HS-5 (cell line): ENCODE measurements around the gene GLUL.
A peak's percentile ranks its signal among the peaks of the same experiment; 100 is the strongest.

Experiments
- DNase-seq: peaks from one replicate; pipeline ENCODE4 v3.0.0-alpha.2; 2012; ENCODE audit warnings: low read depth

Gene GLUL

DNA sequence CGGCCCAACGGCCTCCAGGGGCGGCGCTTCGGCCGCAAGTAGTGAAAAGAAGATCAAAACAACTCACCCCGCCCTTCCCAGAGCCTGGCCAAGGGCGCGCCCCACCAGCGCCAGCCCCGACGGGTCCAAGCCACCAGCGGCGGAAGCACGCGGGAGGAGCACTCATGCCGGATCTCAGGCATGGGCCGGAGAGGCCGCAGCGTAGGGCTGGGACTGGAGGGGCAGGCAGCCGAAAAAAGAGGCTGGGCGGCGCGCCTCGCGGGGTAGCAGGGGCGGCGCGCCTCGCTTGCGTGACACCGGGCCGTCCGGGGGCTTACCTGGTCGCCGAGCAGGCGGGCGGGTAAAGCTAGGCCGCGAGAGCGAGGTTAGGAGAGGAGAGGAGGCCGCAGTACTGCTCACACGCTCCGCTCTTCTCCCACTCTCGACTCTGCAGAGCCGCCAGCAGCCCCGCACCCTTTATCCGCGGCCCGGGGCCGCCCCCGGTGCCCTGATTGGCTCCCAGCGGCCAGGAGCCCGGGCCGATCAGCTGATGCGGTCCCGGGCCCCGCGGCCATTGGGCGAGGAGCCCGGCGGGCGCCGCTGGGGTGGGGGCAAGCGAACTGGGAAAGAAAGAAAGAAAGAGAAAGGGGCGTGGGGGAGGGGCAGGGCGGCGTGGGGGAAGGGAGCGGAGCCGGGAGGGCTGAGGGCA lies at the start of gene GLUL:
TSS of gene GLUL (minus strand) at position 429 of the 688 bp plus-strand sequence. CDS start 3,053 bp downstream, outside the sequence.
- DNase-seq, result peak; percentile 53

DNA sequence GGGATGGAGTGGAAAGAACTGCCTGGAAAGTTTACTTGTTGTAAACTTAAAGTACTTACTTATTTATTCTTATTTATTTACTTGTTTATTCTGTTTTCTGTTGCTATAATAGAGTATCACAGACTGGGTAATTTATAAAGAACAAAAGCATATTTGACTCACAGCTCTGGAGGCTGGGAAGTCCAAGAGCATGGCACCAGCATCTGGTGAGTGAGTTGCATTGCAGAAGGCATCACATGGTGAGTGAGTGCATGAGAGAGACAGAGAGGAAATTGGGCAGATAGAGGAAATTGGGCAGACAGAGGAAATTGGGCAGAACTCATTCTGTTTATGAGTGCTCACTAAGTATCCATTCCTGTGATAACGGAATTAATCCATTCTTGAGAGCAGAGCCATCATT lies 46.7 kb upstream of the GLUL start:
- no peak for DNase-seq

DNA sequence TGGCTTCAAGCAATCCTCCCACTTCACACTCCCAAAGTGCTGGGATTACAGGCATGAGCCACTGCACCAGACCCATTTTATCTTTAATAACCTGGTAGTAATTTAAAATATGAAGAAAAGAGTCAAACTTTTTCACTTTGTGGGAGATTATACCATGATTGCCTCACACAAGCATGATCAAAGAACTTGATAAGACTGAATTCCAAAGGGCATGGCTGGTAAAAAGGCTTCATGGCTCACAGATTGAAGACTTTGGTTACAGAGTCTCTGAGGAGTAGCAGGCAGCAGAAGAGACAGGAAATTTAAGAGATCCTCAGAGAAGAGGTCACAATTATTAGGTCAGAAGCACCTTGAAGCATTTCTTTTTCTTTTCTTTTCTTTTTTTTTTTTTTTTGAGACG lies 42.0 kb upstream of the GLUL start:
- DNase-seq, result no peak

DNA sequence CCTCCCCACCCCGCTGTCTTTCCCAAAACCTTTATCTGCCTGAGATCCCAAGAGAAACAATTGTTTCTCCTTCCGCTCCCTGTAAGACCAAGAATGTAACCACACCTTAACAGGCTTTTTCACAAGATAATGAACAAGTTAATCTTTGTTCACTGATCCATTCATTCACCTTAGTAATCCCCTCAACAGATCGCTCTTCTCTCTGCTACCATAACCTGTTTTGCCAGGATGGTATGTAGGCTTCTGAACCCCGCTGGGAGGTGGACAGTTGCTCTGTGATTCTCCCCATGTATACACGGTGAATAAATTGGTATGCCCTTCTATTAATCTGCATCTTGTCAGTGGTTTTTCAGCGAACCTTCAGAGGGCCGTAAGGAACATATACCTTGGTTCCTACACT lies 39.7 kb upstream of the GLUL start:
- no peak for DNase-seq

DNA sequence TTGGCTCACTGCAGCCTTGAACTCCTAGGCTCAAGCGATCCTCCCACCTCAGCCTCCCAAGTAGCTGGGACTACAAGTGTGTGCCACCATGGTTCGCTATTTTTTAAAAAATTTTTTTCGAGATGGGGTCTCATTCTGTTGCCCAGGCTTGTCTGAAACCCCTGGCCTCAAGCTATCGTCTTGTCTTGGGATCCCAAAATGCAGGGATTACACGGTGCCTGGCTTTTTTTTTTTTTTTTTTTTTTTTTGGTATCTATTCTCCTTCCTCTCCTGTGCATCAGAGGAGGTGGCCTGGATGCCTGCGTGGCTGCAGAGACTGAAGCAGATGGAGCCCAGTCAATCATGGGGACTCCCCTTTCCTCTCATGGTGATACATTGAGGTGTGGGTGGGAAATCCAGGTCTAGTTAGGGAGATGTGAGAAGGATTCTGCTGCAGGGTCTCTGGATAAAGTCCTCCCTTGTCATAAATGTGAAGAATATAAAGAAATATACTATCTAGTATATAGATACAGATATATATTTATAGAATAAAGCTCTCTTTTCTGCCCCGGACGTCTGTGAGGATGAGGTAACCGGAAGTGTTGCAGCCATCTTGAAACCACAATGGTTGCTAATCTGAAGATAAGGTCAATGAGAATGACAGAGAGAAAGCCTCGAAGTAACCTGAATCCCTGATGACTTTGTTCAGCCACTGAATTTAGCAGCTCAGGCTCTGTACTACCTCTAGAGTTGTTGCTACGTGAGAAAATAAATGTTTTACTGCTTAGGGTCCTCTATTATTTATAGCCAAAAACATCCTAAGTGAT lies 38.9 kb upstream of the GLUL start:
- DNase-seq, result peak; percentile 13

DNA sequence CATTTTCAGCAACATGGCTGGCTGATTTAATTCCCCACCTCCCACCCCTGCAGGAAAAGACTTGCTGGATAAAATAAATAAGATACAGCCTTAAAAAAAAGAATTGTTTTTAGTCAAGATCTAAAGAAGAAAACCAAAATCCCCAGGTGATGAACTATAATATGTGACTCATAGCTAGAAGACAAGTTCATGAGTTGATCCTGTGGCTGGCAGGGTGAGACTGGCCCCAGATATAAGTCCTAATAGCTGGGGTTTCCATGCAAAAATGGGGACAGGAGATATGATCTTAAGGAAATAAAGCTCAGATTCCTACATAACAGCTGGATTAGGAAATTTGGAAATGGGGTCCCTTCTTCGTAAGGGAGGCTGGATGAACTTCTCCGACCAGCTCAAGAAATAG lies 36.5 kb upstream of the GLUL start:
- no peak for DNase-seq

DNA sequence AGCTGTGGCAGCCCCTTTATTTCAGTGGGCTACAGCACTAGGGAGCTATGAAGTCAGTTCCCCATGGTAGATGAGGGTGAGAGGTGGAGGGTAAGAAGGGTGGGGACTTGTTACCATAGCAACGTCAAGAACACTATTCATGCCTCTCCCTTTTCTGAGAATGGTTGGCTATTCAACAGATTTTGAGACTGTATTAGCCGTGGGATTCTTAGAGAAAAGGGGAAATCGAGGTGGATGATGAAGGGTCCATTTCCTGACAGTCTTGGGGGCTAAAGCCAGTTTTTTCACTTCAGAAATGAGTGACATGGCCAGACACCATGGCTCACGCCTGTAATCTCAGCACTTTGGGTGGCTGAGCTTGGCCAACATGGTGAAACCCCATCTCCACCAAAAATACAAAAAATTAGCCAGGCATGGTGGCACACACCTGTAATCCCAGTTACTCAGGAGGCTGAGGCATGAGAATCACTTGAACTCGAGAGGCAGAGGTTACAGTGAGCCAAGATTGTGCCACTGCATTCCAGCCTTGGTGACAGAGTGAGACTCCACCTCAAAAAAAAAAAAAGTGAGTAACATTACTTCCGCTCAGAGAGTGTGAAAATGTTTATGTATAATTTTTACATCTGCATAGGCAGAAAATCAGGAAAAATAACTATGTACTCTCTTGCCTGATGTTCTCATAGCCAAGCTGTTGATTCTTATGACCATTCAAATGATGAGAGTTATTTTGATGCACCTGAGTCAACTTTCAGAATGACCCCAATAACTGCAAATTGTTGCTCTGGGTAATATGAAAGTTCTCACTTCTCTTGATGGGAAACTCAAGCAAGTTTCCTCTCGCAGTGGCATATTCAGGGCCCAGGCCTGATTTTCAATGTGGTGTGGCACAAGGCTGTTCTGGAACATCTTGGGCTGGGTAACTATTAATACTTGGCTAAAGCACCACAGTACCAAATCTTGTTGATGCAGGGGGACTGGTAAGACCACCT lies 35.1 kb upstream of the GLUL start:
- DNase-seq, result no peak

DNA sequence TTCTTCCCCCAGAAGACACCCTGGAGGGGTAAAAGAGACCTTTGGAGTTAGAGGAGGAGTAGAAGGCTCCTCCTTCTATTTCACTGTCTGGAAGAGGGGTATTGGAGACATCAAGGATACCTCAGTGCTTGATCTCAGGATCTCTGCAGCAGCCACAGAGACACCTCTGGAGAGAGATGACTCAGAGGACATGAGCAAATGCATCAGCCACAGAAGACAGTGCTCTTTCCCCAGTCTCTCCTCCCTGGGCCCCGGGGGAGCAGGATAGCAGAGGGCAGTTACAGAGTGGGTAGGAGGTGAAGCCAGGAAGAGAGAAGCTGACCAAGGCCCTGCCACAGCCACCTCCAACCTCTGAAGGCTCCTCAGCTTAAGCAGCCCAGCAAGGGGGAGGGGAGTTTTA lies 24.2 kb upstream of the GLUL start:
- DNase-seq, result no peak

DNA sequence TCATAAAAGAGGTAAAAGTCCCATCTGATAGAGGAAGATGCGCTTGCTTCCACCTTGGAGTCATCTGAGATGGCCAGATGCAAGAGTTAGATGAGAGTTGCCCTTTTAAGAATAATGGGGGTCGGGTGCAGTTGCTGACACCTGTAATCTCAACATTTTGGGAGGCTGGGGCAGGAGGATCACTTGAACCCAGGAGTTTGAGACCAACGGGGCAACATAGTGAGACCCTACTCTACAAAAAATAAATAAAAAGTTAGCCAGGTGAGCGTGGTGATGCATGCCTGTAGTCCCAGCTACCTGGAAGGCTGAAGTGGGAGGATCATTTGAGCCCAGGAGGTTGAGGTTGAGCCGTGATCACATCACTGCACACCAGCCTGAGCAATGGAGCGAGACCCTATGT lies 22.4 kb upstream of the GLUL start:
- no peak for DNase-seq

DNA sequence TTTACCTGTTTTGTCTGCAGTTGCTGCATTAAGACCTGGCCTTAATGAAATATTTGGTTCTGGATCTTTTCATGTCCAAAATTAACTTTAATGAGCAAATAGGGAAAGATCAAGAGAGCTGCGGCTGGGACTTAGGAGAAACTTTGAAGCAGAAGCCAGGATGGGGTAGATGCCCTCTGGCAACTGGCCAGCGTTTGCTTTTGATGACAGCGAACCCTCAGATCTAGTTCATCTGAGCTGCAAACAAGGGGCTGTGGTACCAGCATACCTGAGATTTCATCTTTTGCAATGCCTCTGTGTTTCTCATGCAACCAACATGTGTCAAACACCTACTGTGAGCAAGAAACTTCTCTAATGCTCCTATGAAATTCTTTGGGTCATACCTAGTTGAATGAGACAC lies 21.9 kb upstream of the GLUL start:
- DNase-seq, result no peak

DNA sequence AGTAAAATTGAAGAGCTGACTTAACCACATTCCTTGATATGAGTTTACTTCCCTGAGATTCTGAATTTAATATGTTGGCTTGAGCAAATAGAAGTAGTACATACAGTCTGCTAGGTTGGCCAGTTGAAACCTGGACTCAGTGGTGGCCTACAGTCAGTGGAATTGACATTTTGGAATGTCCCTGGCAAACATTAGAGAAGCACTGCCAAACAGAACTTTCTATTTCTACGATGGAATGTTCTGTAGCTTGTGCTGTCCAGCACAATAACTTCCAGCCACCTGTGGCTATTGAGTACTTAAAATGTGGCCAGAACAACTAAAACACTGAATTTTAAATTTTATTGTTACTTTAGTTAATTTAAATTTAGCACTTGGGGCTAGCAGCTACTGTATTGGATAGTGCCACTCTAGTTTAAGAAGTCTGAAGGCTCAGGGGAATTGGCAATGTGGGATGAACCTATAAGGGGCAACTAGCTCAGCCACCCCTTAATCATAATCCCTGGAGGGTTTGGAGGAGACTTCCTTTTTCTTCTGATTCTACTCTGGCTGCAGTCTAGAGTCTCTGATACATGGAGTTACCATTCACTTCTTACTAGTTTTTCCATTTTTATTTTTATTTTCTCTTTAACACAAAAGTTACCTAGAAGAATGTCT lies 19.2 kb upstream of the GLUL start:
- DNase-seq, result no peak

DNA sequence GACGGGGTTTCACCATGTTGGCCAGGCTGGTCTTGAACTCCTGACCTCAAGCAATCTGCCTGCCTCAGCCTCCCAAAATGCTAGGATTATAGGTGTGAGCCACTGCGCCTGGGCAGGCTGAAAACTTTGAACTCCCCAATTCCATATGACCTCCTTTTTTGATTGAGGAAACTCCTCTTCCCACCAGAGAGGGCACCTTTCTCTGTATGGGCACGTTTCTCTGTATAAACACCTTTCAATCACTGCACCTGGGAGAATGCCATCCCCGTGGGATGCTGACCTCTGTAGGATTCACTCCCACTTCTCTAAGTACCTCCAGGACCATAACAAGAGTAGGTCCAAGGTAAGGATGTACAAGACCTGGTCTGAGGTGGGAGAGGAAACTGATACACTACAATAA lies 18.5 kb upstream of the GLUL start:
- DNase-seq, result no peak

DNA sequence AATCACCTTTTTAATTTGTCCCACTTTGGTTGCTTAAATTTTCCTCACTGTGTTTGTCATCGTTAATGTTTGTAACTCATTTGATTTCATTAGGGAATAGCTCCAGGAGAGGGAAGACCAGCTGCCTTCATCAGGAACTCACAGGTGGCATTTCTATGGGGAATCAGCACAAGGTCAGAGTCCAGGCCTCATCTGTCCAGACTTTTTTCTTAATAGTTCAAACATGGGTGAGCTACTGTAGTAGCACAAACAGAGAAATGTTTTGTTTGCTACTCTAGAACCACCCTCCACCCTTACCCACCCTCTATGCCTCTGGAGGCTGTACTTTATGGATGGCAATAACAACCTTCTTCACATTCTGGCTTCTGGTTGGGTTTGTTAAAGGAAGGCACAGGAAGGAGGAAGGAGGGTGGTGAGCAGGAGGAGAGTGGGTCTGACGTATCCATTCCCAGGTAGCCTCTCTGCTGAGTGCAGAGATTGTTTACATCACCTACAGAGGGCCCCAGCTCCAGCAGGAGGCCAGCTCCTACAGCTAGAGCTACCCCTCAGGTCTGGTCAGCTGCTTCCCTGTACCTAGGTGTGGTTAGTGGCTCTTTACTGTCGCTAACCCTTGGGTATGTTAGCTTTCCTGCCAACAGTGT lies 17.0 kb upstream of the GLUL start:
- DNase-seq, result no peak

DNA sequence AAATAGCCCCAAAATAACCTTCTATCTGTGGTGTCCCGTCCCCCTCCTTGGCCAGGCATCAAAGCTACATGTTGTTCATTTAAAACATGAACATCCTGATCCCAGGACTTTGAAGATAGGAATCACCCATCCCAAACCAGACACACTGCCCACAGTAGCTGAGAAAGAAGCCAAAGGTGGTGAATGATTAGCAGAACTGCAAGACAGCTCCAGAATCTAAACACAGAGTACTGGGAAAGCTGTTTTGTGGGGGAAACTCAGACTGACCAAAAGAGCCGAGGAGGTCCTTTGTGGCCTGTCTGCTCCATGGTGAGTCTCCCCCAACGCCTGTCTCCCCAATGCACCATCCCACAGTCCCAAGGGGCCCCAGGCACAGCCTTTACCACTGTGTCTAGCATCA lies 16.1 kb upstream of the GLUL start:
- DNase-seq, result no peak

DNA sequence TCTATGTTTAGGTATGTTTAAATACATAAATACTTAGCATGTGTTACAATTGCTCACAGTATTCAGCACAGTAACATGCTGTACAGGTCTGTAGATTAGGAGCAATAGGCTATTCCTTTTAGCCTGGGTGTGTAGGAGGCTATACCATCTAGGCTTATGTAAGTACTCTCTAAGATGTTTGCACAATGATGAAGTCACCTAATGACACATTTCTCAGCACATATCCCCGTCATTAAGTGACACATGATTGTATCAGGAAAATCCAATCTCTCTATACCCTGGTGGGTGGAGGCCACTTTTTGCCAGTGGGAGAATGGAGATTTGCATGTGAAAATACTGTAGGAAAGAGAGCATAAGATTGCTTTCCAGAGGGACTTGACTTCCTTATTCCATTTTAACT lies 14.4 kb upstream of the GLUL start:
- DNase-seq, result no peak

DNA sequence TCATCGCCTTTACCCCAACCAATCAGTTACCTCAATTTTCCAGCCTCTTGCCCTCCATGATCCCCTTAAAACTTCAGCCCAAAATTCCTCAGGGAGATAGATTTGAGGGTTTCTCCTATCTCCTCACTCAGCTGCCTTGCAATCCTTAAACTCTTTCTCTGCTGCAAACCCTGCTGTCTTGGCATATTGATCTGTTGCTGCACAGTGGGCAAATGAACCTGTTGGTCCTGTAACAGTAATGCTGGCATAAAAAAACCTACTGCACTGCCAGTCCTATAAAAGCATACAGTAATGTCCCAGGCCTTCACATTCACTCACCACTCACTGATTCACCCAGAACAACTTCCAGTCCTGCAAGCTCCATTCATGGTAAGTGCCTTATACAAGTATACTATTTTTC lies 14.0 kb upstream of the GLUL start:
- no peak for DNase-seq

DNA sequence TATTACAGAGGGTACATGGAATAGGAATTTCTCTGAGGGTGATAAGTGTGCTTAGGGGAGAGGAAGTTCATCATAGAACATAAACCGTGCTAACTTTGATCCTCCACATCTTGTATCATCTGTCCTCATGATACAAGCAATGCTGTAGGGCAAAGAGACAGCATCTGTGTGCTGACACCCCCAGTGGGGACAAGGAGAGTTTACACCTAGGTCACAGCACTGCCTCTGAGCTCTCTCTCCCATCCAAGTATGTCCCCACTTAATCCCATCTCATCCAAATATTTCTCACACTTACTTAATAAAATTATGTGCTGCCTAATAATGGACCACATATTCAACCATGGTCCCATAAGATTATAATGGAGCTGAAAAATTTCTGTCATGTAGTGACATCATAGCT lies 13.2 kb upstream of the GLUL start:
- no peak for DNase-seq

DNA sequence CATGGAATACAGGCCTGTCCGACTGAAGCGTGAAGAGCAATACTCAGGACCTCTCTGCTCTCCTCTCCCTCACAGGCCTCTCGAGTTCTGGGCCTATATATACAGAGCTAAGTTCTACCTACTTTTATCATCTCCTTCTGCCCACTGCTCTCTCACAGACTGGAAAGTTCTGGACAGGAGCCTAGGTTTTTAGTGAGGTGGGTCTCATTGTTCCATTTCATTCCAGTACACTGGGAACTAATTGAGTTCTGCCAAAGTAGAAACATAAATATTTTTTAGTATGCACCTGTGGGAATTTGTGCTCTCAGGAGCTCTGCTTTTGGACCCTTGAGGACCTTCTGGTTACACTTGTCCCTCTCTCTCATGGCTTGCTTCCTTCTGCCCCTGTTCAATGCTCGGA lies 9.0 kb upstream of the GLUL start, which contains the start of gene TEDDM1:
TSS of gene TEDDM1 (minus strand) at position 101 of the 400 bp plus-strand sequence. CDS start 182 bp downstream, outside the sequence.
- DNase-seq, result no peak

DNA sequence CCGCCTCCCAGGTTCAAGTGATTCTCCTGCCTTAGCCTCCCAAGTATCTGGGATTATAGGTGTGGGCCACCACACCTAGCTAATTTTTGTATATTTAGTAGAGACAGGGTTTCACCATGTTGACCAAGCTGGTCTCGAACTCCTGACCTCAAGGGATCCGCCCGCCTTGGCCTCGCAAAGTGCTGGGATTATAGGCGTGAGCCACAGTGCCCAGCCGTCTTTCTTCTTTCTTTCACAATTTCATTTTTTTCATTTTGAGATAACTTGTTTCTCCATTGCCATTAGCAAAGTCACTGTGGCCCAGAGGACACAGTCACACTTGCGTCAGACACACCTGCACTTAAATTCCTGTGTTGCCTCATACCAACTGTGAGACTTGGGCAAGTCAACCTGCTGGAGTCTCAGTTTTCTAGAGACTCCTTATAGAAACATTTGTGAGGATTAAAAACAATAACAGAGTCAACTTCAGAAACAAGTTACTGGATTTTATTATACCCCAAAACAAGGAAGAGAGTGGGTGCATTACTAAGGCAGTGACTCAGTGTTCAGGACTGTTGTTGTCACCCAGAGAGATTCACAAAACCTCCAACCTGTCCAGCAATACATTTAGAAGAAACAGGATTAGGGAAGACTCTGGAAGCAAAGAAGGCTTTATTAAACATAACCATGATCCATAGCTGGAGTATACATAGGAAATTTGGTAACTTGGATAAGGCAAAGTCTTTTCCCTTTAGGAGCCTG lies 6.2 kb upstream of the GLUL start:
- DNase-seq, result no peak

DNA sequence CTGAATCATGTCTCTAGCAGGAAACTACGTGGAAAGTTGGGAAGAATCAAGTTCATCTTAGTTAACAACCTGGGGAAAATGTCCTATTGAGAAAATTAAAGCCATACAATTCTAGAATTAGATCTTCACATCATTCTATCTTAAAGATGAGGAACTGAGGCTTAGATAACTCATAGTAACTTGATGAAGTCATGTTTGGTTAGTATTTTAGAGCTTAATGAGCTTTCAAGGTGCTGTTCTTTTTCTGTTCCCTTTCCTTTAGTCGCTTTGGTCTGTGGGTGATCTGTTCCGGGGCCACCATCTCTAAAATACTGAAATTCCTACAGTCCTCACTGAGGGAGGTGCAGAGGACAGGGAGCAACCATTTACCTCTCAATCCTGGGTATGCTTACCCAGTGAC lies 4.3 kb upstream of the GLUL start:
- DNase-seq, result no peak
